GM12873 (cell line): ENCODE measurements around the gene MRPL58.

Source experiments
- CTCF ChIP-seq: IDR thresholded peaks from 2 replicates; pipeline ENCODE4 v1.5.1; 2012; ENCODE audit warnings: low read depth, mild to moderate bottlenecking, moderate library complexity, low read length, control low read depth; ENCODE audit not compliant: insufficient read depth; ENCODE audit errors: missing control alignments

Gene MRPL58

GRCh38 chr17:74994440-74994839 is 18.0 kb upstream of the MRPL58 start:
- no peak for TF ChIP-seq CTCF

- TF ChIP-seq CTCF = no peak
These were observed 16.6 kb upstream of the MRPL58 start for GRCh38 chr17:74995847-74996246.

- TF ChIP-seq CTCF = no peak
These were observed 13.7 kb upstream of the MRPL58 start for GRCh38 chr17:74998783-74999182.

- TF ChIP-seq CTCF = no peak
These were observed 12.9 kb upstream of the MRPL58 start for GRCh38 chr17:74999523-74999922.

GRCh38 chr17:75001915-75002843 is 10.3 kb upstream of the MRPL58 start:
- no peak for TF ChIP-seq CTCF

- no peak for TF ChIP-seq CTCF
These were observed 9.2 kb upstream of the MRPL58 start for GRCh38 chr17:75003070-75003956.

- no peak for TF ChIP-seq CTCF
These were observed 8.5 kb upstream of the MRPL58 start for GRCh38 chr17:75003957-75004355.
